ENCODE data around the gene ICAM1.
"Not testable (repeated sequence)": the region's sequence is repeated elsewhere in the genome, so short reads cannot be mapped to it uniquely, and the experiment has no call there.

ICAM1 gene

DNA sequence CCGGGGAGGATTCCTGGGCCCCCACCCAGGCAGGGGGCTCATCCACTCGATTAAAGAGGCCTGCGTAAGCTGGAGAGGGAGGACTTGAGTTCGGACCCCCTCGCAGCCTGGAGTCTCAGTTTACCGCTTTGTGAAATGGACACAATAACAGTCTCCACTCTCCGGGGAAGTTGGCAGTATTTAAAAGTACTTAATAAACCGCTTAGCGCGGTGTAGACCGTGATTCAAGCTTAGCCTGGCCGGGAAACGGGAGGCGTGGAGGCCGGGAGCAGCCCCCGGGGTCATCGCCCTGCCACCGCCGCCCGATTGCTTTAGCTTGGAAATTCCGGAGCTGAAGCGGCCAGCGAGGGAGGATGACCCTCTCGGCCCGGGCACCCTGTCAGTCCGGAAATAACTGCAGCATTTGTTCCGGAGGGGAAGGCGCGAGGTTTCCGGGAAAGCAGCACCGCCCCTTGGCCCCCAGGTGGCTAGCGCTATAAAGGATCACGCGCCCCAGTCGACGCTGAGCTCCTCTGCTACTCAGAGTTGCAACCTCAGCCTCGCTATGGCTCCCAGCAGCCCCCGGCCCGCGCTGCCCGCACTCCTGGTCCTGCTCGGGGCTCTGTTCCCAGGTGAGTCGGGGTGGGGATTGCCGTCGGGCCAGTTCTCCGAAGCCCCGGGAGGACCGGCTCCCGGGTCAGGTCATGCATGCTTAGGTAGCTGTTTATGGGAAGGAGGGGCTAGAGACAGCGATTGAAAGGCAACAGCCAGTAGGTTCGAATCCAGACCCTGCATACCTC lies at the start of gene ICAM1:
Gene ICAM1, plus strand, starts transcription at position 505 of the 779 bp plus-strand sequence. Its CDS starts 40 bp downstream, at position 545.
- DNase-seq (ENCODE audit: low read depth in 2 of 2) = peak; percentile 52 to 63

DNA sequence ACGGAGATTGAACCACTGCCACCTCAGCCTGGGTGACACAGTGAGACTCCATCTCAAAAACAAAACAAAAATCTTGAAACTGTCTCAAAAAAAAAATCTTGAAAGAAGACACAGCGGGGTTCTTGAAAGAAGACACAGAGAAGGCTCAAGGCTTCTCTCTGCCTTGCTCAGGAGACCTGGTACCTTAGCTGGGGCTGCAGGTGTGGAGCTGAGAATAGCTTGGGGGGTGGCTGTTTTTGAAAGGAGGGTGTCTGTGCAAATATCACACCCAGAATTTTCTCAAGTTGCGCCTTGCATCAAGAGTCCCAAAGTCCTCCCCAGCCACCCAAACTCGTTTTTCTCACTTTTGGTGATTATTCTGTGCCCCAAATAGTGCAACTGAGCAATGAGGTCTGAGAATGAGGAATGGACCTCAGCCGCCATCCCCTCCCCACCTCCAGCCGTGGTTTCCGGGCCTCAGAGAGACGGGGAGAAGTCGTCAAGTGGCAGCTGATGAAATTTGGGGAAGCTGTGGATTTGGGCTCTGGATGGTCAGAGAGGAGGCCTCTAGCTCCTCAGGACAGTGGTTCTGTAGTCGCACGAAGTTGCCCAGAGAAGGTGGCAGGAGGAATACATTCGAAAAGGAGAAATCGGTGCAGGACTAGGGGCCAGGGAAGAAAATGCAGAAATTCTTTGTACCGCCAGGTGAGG lies 48.6 kb upstream of the ICAM1 start:
- DNase-seq (ENCODE audit: low read depth in 2 of 2) = no peak

GRCh38 chr19:10223488-10224213 lies 47.3 kb upstream of the ICAM1 start:
- DNase-seq (ENCODE audit: low read depth in 2 of 2) = no peak

- no peak for DNase-seq (ENCODE audit: low read depth in 2 of 2)
Observed at GRCh38 chr19:10224337-10224736, 46.6 kb upstream of the ICAM1 start.

DNA sequence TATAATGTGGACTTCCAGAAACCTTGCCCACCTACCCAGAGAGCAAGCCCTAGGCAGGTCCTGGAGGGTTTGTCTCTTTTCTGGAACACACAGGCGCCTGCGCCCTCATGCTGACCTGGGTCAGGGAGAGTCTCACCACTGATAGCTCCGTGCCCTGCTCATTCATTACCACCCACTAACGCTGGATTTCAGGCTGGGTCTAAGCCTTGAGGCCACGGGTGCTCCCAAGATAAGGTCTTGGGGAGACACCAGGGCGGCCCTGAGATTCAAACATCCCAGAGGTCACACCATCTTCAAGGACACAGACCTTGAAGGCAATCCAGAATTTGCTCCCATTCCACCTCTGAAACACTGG lies 44.9 kb upstream of the ICAM1 start:
- no peak for DNase-seq (ENCODE audit: low read depth in 2 of 2)

GRCh38 chr19:10226376-10227025 lies 44.4 kb upstream of the ICAM1 start:
- DNase-seq (ENCODE audit: low read depth in 2 of 2) = no peak

- no peak for DNase-seq (ENCODE audit: low read depth in 2 of 2)
Observed at GRCh38 chr19:10227026-10227971, 43.6 kb upstream of the ICAM1 start.

GRCh38 chr19:10228393-10228792 lies 42.5 kb upstream of the ICAM1 start:
- DNase-seq (ENCODE audit: low read depth in 2 of 2) = no peak

DNA sequence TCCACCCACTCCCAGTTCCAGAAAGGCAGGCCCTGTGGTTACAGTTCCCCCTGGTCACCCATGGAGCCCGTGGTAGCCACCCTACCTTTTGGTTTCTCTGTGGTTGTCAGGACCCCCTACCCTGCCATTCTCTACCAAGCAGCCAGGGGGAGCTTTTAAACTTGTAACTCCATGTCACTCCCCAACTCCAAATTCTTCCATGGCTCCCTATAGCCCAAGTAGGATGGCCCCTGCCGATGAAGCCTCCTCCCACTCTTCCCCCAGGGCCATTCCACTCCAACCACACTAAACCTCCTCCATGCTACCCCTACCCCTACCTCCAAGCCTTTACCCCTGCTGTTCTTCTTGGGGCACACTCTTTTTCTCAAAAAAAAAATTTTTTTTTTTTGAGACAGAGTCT lies 42.0 kb upstream of the ICAM1 start:
- DNase-seq (ENCODE audit: low read depth in 2 of 2) = no peak

GRCh38 chr19:10230173-10230860 lies 40.6 kb upstream of the ICAM1 start:
- DNase-seq (ENCODE audit: low read depth in 2 of 2) = peak in 1 of 2 donors; percentile 41

DNA sequence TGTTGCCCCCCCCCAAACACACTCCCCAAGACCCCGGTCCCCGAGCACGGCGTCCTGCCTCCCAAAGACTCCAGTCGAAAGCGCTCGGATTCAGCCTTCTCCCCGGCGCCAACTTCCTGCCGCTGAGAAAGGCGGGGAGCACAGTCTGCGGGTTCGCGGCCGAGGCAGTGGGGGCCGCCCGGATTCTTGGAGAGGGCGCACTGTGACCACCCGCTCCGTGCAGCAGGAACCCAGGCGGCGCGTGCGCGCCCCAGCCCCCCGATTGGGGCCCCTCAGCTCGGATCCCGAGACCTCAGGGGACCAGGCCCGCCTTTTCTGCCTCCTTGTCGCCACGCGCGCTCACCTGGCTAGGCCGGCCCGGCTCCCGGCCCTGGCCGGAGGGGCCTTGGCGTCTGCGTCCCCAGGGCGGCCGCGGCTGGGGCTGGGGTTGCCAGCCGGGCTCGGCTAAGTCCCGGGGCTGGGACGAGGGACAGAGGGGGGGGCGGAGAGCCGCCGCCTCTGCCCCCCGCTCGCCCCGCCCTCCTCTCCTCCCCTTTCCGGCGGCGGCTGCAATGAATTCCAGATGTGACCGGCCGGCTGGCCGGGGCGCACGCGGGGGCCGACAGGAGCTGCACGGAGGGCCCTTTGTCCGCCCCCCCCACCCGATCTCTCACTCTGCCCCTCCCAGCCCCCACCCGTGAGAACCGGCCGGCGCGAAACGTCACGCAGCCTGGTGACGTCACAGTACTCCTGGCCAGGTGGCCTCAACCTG lies 39.9 kb upstream of the ICAM1 start, which contains the start of gene S1PR2:
Gene S1PR2, minus strand, starts transcription at position 471 of the 751 bp plus-strand sequence. CDS start 6,426 bp downstream, outside the sequence.
- DNase-seq (ENCODE audit: low read depth in 2 of 2) = peak; percentile 44 to 52

- no peak for DNase-seq (ENCODE audit: low read depth in 2 of 2)
Observed at GRCh38 chr19:10231612-10232228, 39.2 kb upstream of the ICAM1 start.

GRCh38 chr19:10233946-10234345 lies 37.0 kb upstream of the ICAM1 start:
- no peak for DNase-seq (ENCODE audit: low read depth in 2 of 2)

DNA sequence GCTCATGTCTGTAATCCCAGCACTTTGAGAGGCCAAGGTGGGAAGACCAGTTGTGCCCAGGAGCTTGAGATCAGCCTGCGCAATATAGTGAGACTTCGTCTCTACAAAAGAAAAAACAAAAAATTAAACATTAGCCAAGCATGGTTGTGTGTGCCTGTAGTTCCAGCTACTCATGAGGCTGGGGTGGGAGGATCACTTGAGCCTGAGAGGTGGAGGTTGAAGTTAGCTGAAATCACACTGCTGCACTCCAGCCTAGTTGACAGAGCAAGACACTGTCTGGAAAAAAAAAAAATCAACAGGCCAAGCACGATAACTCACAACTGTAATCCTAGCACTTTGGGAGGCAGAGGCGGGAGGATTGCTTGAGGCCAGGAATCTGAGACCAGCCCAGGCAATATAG lies 35.9 kb upstream of the ICAM1 start:
- no peak for DNase-seq (ENCODE audit: low read depth in 2 of 2)

DNA sequence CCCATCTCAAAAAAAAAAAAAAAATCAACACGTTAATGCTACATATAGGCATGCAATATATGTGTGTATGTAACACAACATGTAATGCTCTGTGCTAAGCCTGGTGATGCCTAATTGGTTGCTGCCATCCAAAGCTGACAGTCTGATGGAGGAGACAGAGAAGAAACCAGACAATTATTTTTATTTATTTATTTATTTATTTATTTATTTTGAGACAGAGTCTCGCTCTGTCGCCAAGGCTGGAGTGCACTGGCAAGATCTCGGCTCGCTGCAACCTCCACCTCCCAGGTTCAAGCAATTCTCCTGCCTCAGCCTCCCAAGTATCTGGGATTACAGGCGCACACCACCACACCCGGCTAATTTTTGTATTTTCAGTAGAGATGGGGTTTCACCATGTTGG lies 35.5 kb upstream of the ICAM1 start:
- not testable (repeated sequence) for DNase-seq (ENCODE audit: low read depth in 2 of 2)

DNA sequence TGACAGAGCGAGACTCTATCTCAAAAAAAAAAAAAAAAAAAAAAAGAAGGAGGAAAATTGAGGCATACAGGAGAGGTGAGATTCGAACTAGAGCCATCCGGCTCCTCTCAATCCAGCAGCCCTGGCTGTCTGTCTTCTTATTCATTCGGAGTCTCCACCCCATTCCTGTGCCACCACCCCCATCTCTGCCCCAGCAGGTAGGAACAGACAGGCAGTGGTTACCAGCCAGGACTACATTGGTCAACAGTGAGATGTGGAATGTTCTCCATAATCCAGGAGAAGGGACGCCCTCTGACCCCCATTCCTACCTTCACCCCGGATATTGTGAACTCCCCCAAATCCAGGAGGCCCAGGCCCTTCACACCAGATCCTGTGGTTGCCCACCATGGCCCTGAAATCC lies 33.2 kb upstream of the ICAM1 start:
- no peak for DNase-seq (ENCODE audit: low read depth in 2 of 2)

DNA sequence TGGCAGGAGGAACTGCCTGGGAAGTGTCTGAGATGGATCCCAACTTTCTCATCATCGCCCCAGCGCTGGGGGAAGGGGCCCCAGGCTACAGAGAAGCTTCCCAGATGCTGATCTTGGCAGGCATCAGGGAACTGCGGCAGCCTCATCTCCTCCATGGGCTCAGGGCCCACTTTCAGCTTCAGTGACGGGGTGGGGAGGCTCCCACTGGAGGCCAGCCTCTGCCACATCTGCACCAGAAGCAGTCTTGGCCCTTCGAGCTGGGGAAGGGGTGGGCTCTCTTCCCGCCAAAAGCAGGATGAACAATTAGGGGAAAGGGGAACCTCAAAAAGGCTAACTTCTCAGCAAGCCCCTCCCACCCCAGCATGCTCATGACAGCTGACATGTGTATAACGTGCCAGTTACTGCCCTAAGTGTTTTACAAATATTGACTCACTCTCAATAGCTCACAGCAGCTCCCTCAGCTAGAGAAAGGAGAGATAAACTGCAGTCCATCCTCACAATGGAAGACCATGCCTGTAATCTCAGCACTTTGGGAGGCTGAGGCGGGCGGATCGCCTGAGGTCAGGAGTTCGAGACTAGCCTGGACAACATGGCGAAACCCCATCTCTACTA lies 32.6 kb upstream of the ICAM1 start:
- DNase-seq (ENCODE audit: low read depth in 2 of 2) = no peak

DNA sequence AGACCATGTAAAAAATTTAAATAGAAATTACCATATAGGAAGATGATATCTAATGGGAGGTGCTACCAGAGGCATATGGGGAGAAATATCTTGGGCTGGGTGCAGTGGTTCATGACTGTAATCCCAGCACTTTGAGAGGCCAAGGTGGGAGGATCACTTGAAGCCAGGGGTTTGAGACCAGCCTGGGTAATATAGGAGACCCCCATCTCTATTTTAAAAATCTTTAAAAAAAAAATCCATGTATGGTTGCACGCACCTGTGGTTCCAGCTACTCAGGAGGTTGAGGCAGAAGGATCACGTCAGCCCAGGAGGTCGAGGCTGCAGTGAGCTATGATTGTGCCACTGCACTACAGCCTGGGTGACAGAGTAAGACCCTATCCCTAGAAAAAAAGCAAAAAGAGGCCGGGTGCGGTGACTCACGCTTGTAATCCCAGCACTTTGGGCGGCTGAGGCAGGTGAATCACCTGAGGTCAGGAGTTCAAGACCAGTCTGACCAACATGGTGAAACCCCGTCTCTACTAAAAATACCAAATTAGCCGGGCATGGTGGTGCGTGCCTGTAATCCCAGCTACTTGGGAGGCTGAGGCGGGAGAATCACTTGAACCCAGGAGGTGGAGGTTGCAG lies 29.0 kb upstream of the ICAM1 start:
- not testable (repeated sequence) for DNase-seq (ENCODE audit: low read depth in 2 of 2)
